Thoracic aorta (tissue), 2 donors: ENCODE measurements around the gene PKD1L1. TPM values are rescaled to one million over a fixed set of nuclear protein-coding genes. Genes with fewer than 3 reads are reported as not detected.

ENCODE experiments used
- ATAC-seq: fragments of 150-250 bp; one replicate; pipeline ENCODE4 v1.8.0; 2017; ENCODE audit warnings: low read depth; ENCODE audit not compliant: insufficient number of reproducible peaks, low FRiP score
- DNase-seq: peaks from one replicate; pipeline ENCODE4 v3.0.0-alpha.2; 2020; ENCODE audit warnings: low spot score
- H3K27ac ChIP-seq, 2 donors: fragments of 200-600 bp; sonication (generic); 1 replicate in 1 of 2; 2 replicates in 1 of 2; pipeline ENCODE4 v1.5.1; 2016; ENCODE audit warnings: mild to moderate bottlenecking in 2 of 2, moderate library complexity in 2 of 2
- H3K27me3 ChIP-seq: fragments of 200-600 bp; sonication (generic); replicated peaks from 2 replicates; pipeline ENCODE4 v1.6.0; 2016; ENCODE audit warnings: mild to moderate bottlenecking; ENCODE audit not compliant: insufficient read depth
- H3K36me3 ChIP-seq: fragments of 200-600 bp; sonication (generic); one replicate; pipeline ENCODE4 v1.5.1; 2016
- H3K4me1 ChIP-seq, 2 donors: fragments of 200-600 bp; sonication (generic); 1 replicate in 1 of 2; 2 replicates in 1 of 2; pipeline versions ENCODE4 v1.5.1 to v1.6.0; 2016; ENCODE audit warnings: low read depth in 2 of 2, mild to moderate bottlenecking in 1 of 2; ENCODE audit not compliant: control insufficient read depth in 1 of 2
- H3K4me3 ChIP-seq: fragments of 200-600 bp; sonication (generic); 2 replicates; pipeline ENCODE4 v1.5.1; 2016; ENCODE audit warnings: mild to moderate bottlenecking
- H3K9me3 ChIP-seq: fragments of 200-600 bp; sonication (generic); 2 replicates; pipeline ENCODE4 v1.5.1; 2016
- total RNA-seq, 2 donors: library from RNA; depleted of rRNA; stranded (reverse); fragments of >200 nt; gene quantifications; one replicate each; pipeline versions ENCODE4 v1.1.0 to v1.2.3, GENCODE V29; 2016
- TF ChIP-seq, protein P1 (sequence below): fragments of 200-600 bp; sonication (generic); IDR thresholded peaks from one replicate; pipeline ENCODE4 v1.5.1; 2019; ENCODE audit warnings: antibody characterized with exemption

Gene PKD1L1
- total RNA-seq, 2 donors from 2014 or later, result 0.14 to 0.85 TPM

DNA sequence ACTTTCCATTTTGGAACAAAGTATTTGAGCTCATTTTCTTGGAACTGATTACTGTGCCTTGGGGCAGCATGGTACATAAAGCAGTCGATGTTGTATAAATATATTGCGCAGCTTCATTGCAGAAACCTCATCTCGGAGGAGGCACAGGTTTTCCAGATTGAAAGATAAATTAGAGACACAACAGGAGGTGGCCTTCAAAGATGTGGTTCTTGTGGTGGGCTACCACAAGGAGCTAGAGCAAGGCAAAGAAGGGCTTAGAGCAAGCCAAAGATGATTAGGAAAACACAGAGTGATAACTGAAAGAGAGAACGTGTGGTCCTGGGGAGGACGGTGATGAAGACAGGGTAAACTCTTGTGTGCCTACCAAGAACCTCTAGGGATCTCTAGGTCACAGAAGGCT lies 197.2 kb downstream of the PKD1L1 start:
- H3K4me1 ChIP-seq, result peaks cover 0 to 9% of the 10 kb centered on the region in 2 donors
- DNase-seq (no peak), ATAC-seq (no peak)
- H3K36me3 ChIP-seq, result no peaks in the 10 kb centered on the region
- H3K4me3 ChIP-seq, result no peak overlapping the region
- H3K27me3 ChIP-seq, result no peaks in the 10 kb centered on the region
- TF ChIP-seq, protein P1, sequence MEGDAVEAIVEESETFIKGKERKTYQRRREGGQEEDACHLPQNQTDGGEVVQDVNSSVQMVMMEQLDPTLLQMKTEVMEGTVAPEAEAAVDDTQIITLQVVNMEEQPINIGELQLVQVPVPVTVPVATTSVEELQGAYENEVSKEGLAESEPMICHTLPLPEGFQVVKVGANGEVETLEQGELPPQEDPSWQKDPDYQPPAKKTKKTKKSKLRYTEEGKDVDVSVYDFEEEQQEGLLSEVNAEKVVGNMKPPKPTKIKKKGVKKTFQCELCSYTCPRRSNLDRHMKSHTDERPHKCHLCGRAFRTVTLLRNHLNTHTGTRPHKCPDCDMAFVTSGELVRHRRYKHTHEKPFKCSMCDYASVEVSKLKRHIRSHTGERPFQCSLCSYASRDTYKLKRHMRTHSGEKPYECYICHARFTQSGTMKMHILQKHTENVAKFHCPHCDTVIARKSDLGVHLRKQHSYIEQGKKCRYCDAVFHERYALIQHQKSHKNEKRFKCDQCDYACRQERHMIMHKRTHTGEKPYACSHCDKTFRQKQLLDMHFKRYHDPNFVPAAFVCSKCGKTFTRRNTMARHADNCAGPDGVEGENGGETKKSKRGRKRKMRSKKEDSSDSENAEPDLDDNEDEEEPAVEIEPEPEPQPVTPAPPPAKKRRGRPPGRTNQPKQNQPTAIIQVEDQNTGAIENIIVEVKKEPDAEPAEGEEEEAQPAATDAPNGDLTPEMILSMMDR, result no peak
- no peaks in the 10 kb centered on the region for H3K9me3 ChIP-seq
- H3K27ac ChIP-seq, result peak overlapping the region in 1 of 2 donors; percentile 58

DNA sequence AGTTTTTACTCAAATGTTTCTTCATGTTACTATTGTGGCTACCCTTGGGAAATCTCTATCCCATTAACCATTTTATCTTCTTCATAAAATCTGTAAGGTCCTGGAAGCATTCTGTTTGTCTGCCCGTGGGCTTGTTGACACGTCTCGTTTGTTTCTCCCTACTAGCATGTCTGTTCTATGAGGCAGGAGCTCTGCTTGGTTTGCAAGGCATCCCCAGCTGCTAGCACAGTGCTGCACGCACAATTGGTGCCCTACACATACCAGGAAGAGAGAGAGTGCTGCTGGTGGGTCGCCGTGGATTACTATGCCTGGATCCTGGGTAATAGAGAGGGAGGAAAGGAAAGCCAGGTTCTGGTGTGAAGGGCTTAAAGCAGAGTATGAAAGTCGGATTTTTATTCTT lies 200.2 kb downstream of the PKD1L1 start:
- DNase-seq (no peak), ATAC-seq (no peak)
- H3K27ac ChIP-seq, result no peak overlapping the region
- no peaks in the 10 kb centered on the region for H3K9me3 ChIP-seq
- H3K27me3 ChIP-seq, result no peaks in the 10 kb centered on the region
- no peaks in the 10 kb centered on the region for H3K36me3 ChIP-seq
- TF ChIP-seq, protein P1, result no peak
- peaks cover 6 to 18% of the 10 kb centered on the region in 2 donors for H3K4me1 ChIP-seq
- no peak overlapping the region for H3K4me3 ChIP-seq

DNA sequence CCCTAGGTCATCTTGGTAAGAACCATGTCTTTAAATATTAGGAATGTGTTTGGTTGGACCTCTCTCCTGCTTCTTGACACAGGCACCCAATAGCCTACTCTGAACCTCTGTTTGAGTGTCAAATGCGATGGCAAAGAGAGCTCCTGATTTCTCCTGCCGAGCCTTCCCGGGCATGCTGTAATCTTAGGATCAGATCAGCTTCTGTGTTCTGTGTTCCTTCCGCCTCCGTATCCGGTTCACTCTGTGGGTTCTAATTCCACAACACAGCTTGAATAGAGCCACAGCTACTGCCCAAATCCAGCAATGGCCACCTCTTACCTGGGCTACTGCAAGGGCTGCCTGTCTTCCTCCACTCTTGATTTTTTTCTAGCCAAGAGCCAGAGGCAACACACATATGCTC lies 201.1 kb downstream of the PKD1L1 start:
- Histone ChIP-seq H3K4me1 (peaks cover 6 to 18% of the 10 kb centered on the region in 2 donors), H3K36me3 (no peaks in the 10 kb centered on the region), H3K27me3 (no peaks in the 10 kb centered on the region), H3K4me3 (no peak overlapping the region), H3K9me3 (no peaks in the 10 kb centered on the region), H3K27ac (no peak overlapping the region)
- DNase-seq (no peak), ATAC-seq (no peak)
- TF ChIP-seq, protein P1, result no peak

DNA sequence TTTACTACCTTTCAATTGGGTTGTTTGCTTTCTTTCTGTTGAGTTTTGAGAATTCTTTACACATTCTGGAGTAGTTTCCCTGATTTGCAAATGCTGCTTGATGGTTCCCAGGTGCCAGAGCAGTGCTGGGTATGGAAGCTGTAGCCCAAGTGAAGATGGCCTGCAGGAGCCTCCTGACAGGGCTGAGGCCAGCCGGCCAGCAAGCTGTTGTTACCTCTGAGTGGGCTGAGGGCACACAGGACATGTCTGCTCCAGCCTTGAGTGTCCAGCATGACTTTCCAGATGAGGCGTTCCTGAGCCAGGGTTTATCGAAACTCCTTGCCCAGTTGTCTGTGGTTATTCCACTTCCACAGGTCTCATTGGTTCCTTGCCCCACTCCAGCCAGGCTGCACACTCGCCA lies 201.8 kb downstream of the PKD1L1 start:
- ATAC-seq, result no peak
- Histone ChIP-seq H3K4me3 (no peak overlapping the region), H3K9me3 (no peaks in the 10 kb centered on the region), H3K27me3 (no peaks in the 10 kb centered on the region), H3K36me3 (no peaks in the 10 kb centered on the region), H3K27ac (no peak overlapping the region), H3K4me1 (peaks cover 6 to 18% of the 10 kb centered on the region in 2 donors)
- DNase-seq, result no peak
- TF ChIP-seq, protein P1, result no peak

DNA sequence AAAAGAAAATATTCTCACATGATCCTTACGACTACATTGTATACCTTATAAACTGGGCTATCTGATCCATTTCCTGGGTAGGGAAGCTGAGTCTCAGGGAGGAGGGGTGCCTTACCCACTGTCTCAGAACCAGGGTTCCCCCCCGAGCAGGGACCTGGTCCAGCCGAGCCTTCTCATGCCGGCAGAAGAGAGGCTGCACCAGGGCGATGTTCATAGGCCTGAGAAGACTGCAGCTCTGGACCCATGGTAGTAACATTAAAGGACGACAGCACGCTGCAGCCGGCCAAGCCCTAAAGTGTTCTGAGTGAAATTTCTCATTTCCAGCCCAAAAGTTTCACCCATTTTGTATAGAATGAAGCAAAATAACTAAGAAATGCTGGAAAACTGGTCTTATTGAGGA lies 203.4 kb downstream of the PKD1L1 start:
- no peak overlapping the region for H3K4me3 ChIP-seq
- H3K27me3 ChIP-seq, result no peaks in the 10 kb centered on the region
- ATAC-seq (no peak), DNase-seq (no peak)
- TF ChIP-seq, protein P1, result no peak
- no peaks in the 10 kb centered on the region for H3K36me3 ChIP-seq
- no peak overlapping the region for H3K27ac ChIP-seq
- peaks cover 6 to 8% of the 10 kb centered on the region in 2 donors for H3K4me1 ChIP-seq
- no peaks in the 10 kb centered on the region for H3K9me3 ChIP-seq
